ENCODE measurements around the gene CST9.
"Not testable (repeated sequence)": the region's sequence is repeated elsewhere in the genome, so short reads cannot be mapped to it uniquely, and the experiment has no call there.

Gene CST9

DNA sequence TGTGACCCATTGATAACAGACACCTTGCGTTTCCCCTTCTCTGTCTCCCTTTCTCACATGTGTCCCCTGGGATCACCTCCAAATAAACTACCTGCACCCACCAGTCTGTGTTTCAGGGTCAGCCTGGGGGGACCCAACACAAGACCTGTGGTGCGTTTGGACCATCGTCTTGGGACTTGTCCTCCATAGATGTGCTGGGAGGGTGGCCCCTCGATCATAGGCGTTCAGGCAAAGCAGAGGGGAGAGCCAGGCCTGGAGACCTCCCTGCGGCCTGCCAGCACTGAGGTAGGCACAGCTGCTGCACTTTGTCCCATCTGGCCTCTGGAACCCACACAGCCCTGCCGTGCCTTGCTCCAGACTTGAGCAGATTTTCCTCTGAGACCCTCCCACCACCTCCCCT lies 18.1 kb downstream of the CST9 start:
- no peak for DNase-seq (ENCODE audit: low spot score)

GRCh38 chr20:23586735-23587525 lies 18.8 kb downstream of the CST9 start:
- peak; percentile 41 for DNase-seq (ENCODE audit: low spot score)

DNA sequence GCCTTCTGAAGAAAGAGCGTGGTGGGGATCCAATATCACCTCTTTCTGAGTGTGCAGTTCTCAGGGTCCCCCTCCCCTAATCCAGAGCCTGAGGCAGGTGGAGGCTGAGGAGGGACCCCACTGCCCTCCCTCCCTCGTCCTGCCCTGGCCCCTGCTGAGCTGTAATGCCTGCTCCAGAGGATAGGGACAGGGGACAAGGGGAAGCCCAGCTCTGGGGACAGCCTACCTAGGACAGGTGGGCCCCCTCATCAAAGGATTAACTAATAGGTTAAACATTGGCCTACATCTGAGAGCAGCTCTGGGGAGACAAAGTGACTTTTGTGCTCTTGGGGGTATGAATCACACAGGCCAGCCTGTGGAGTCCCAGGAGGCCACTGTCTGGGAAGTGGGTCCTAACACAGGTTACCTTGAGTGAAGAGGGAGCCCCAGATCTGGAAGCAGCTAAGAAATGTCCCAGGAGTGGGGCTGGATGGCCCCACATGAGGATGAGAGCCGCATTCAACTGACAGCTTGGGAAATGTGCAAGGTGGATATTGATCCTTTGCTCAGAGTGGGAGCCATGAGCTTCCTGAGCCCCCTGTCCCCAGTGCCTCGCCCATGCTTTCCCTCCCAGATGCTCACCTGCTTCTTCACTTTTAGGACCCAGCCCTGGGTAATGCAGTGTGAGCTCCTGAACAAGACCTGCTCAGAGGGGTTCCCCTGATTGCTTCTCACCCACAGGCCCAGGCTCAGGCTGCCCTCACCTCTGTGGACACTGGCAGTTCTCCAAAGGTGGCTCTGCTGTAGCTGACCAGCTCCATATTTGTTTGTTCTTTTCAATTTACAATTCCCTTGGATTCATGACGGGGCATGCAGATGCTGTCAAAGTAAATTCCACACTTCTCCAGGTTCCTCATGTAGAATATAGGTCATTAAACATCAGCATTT lies 19.6 kb downstream of the CST9 start:
- peak; percentile 34 for DNase-seq (ENCODE audit: low spot score)

DNA sequence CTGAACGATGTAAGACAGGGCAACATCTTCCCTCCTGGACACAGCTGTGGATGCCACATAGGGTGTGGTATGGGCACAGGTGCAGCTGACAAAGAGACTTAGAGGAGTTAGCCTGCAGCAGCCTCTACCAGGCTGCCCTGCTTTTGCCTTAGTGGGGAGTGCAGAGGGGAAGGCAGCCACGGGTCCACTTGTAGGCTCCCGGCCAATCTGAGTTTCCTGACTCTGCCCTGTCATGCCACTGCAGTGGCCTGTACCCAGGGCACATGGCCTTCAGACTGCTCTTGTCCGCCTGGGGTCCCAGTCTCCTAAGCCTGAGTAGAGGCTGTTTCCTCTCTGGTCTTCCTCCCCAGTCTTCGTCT lies 20.3 kb downstream of the CST9 start:
- peak; percentile 46 for DNase-seq (ENCODE audit: low spot score)

GRCh38 chr20:23584434-23585199 lies 21.1 kb downstream of the CST9 start:
- peak; percentile 22 for DNase-seq (ENCODE audit: low spot score)

- DNase-seq (ENCODE audit: low spot score): no peak
Measured at GRCh38 chr20:23583526-23583925, 22.2 kb downstream of the CST9 start.

DNA sequence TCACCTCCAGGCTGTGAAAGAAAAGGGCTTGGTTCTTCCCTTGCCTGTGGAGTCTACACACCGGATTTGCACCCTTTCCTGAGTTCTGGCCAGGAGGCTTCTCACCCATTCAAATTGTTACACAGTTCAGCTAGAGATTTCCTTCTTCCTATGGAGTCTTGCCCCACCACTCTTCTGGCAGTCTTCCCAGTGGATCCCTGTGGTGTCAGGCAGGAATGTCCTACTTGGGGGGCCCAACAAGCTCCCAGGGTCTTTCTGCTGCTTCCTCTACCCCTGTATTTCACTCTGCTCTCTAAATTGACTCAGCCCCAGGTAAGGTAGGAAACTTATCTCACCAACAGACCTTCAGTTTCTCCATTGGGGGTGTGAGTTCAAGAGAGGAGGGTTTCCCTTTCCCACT lies 23.4 kb downstream of the CST9 start:
- DNase-seq (ENCODE audit: low spot score): no peak

DNA sequence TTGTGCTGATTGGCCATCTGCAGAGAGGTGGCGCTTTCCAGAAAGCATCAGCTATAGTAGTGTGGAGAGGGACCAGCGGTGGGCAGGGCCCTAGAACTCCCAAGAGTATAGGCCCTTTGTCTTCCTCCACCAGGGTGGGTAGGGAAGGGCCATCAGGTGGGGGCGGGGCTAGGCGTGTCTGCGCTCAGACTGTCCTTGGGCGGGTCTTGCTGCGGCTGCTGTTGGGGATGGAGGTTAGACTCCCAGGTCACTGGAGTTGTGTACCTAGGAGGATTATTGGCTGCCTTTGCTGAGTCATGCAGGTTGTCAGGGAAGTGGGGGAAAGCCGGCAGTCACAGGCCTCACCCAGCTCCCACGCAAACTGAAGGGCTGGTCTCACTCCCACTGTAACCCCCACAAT lies 23.9 kb downstream of the CST9 start:
- DNase-seq (ENCODE audit: low spot score): not testable (repeated sequence)

GRCh38 chr20:23574977-23575376 lies 30.7 kb downstream of the CST9 start:
- DNase-seq (ENCODE audit: low spot score): no peak

- no peak for DNase-seq (ENCODE audit: low spot score)
Measured at GRCh38 chr20:23570178-23570760, 35.4 kb downstream of the CST9 start.

GRCh38 chr20:23569570-23569969 lies 36.1 kb downstream of the CST9 start:
- DNase-seq (ENCODE audit: low spot score): peak; percentile 22

DNA sequence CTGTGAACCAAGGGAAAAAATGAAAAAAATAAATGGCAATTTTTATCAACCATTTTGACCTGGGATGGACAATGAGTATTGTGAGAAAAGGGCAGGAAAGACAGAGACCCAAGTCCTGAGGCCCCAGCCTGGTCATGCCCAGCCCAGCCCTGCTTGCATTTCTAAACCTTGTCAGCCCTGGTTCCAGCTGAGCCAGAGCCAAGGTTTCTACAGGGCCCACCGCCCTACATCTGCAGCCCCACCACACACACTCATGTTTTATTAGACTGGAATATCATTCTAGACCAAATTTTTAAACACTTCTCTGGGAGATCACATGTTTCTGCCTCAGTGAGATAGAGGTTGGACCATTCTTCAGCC lies 36.8 kb downstream of the CST9 start:
- DNase-seq (ENCODE audit: low spot score): no peak

DNA sequence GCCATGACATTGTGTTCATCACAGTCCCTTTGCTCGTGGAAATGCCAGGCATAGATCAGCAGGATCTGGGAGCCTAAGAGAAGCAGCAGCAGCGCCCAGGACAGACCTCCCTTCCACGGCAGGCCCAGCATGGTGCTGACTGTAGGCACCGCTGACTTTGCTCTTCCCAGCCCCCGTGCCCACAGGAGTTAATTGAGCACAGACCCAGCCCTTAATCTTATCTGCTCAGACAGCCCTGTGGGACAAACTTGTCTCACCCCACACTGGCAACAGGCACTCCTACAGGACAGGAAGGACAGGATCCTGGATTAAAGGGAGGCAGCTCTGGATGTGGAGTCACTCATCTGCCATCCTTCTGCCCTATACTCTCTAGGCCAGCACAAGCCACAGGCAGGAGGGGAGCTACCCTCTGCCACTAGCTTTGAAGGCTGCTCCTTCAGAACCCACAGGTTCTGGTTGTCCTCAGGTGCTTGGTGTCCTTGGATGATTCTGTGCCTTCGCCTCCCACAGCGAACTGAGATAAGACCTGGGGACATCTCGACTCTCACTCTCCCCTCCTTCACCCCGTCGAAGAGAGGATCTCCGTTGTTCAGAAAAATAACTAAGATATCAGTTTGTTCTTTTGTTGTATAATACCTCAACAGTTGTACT lies 37.3 kb downstream of the CST9 start, which contains the start of gene CST9L:
Gene CST9L (minus strand): TSS at position 165 of the 651 bp plus-strand sequence. CDS start 34 bp downstream, at position 131.
- peak; percentile 38 for DNase-seq (ENCODE audit: low spot score)

GRCh38 chr20:23566199-23566932 lies 39.4 kb downstream of the CST9 start:
- DNase-seq (ENCODE audit: low spot score): no peak

DNA sequence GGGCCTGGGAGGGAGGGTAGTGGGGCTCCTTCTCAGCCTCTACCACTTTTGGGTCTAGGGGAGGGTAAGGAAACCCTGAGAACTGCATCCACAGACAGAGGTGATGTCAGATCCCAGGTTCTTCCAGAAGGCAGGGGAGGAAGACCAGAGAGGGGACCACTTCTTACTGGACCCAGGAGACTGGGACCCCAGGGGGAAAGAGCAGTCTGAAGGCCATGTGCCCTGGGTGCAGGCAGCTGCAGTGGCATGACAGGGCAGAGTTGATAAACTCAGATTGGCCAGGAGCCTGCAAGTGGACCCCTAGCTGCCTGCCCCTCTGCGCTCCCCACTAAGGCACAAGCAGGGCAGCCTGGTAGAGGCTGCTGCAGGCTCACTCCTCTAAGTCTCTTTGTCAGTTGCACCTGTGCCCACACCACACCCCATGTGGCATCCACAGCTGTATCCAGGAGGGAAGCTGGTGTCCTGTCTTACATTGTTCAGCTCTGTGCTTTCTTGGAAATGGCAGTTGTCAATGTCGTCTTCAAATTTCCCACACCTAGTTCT lies 40.1 kb downstream of the CST9 start:
- peak; percentile 51 for DNase-seq (ENCODE audit: low spot score)

- peak; percentile 33 for DNase-seq (ENCODE audit: low spot score)
Measured at GRCh38 chr20:23564927-23565326, 40.8 kb downstream of the CST9 start.

- peak; percentile 33 for DNase-seq (ENCODE audit: low spot score)
Measured at GRCh38 chr20:23562721-23563342, 42.9 kb downstream of the CST9 start.

GRCh38 chr20:23554401-23554800 lies 51.3 kb downstream of the CST9 start:
- DNase-seq (ENCODE audit: low spot score): no peak
